Fibroblast of villous mesenchyme (primary cell): ENCODE results near the gene VAV1. TPM values are rescaled to one million over a fixed set of nuclear protein-coding genes. Genes with fewer than 3 reads are reported as not detected.
"Not testable (repeated sequence)": the region's sequence is repeated elsewhere in the genome, so short reads cannot be mapped to it uniquely, and the experiment has no call there.

Experiments used
- DNase-seq: peaks from one replicate; pipeline ENCODE4 v3.0.0-alpha.2; 2010; ENCODE audit warnings: low read depth
- H3K4me3 ChIP-seq: 2 replicates; pipeline ENCODE4 v1.5.1; 2011; ENCODE audit warnings: low read depth, mild to moderate bottlenecking, low read length
- CTCF ChIP-seq: IDR thresholded peaks from 2 replicates; pipeline ENCODE4 v1.5.1; 2012; ENCODE audit warnings: low read depth, mild to moderate bottlenecking, low read length; ENCODE audit not compliant: insufficient read depth
- total RNA-seq: library from RNA; depleted of rRNA; stranded (reverse); fragments of >200 nt; gene quantifications from 2 replicates; pipeline ENCODE4 v1.2.3, GENCODE V29; 2012

VAV1 gene
- total RNA-seq, 1 donor: not detected

DNA sequence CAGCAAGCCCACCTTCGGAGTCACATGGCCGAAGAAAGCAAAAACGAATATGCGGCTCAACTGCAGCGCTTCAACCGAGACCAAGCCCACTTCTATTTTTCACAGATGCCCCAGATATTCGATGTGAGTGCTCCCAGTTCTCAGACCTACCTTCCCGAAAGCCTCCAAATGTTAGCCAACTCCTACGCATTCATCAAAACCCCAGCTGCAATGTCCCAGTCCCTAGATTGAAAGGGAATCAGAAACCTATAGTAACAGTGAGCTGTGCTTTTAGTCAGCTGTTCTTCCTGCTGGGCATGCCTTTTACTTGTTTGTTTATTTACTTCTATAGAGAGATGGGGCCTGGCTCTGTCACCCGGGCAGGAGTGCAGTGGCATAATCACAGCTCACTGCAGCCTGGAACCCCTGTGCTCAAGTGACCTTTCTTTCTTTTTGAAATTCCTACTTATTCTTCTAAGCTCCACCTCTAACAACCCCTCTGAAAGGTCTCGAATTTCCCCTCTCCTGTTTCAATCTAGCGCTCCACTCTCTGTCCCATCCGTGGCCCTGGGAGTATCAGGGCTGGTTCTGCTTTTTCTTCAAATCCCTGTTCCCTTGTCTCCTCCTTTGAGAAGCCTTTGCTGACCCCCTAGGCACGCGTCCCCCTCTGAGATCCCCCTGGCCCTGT is 28.7 kb upstream of the VAV1 start:
- TF ChIP-seq CTCF: no peak
- DNase-seq: peak; percentile 34
- H3K4me3 ChIP-seq: peak overlapping the region; percentile 27

DNA sequence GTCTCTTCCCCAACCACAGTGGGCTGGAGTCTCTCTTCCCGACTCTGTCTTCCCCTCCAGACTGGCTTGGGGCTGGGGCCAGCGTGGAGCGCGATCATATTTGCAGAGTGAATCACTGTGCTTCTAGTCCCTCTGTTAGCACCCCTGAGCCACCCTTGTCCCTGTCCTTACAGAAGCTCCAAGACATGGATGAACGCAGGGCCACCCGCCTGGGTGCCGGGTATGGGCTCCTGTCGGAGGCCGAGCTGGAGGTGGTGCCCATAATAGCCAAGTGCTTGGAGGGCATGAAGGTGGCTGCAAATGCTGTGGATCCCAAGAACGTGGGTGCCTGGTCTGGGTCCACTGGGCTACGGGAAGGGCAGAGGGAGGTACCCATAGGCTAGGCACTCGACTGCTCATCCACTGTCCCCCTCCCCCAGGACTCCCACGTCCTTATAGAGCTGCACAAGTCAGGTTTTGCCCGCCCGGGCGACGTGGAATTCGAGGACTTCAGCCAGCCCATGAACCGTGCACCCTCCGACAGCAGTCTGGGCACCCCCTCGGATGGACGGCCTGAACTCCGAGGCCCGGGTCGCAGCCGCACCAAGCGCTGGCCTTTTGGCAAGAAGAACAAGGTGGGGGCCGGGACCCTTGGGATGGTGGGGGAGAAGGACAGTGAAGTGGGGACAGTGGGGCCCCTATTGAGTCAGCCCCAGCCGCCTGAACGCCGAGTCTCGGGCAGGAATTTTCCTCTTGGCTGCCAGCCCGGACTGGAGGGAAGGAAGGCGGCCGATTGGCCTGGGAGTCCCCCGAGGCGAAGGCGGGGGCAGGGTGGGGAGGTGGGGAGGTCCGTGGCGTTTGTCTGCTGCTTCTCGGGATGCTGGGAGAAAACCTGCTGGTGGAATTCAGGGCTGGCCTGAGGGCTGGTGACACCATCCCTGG is 27.9 kb upstream of the VAV1 start:
- H3K4me3 ChIP-seq: peak overlapping the region; percentile 27

DNA sequence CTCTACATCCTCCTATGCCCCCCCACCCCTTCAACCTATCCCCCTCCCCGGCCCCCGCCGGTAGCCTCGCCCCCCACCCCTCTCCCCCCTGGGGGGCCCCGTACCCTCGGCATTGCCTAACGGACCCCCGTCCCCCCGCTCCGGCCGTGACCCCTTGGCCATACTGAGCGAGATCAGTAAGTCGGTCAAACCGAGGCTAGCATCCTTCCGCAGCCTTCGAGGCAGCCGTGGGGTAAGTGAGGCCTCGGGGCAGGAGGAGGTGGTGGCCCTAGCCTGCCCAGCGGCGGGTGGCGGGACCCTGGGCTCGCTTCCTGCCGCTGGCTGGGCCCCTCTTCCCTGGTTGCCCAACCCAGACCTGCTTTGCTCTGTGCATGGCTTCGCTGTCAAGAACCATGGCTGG is 26.5 kb upstream of the VAV1 start:
- H3K4me3 ChIP-seq: no peak overlapping the region
- TF ChIP-seq CTCF: no peak
- no peak for DNase-seq

More for the DNA sequence above, 27.9 kb upstream of the VAV1 start:
- DNase-seq: peak; percentile 92
- no peak for TF ChIP-seq CTCF

- DNase-seq, H3K4me3 ChIP-seq: not testable (repeated sequence)
These were observed 24.0 kb upstream of the VAV1 start for GRCh38 chr19:6748543-6748942.

DNA sequence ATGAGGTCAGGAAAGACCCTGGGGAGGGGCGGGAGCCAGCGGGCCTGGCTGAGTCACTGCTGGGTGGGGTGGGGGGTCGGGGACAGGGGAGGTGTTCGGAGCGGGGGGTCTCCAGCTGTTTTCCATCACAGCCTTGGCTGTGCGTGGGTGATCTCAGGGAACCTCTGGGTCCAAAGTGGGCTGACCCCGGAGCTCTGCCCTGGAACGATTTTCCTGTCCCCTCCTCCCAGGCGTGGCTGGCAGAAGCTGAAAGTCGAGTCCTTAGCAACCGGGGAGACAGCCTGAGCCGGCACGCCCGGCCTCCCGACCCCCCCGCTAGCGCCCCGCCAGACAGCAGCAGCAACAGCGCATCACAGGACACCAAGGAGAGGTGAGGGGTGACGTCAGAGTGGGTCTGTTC is 22.4 kb upstream of the VAV1 start:
- no peak for TF ChIP-seq CTCF
- DNase-seq: no peak

DNA sequence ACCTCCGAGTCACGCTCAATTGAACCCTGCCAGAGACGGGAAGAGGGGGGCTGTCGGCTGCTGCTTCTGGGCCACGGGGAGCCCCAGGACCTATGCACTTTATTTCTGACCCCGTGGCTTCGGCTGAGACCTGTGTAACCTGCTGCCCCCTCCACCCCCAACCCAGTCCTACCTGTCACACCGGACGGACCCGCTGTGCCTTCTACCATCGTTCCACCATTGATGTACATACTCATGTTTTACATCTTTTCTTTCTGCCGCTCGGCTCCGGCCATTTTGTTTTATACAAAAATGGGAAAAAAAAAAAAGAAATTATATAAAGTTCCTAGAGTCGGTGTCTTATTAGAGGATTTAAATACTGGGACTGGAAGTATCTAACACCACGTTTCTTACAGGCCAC is 21.3 kb upstream of the VAV1 start:
- no peak for TF ChIP-seq CTCF
- no peak overlapping the region for H3K4me3 ChIP-seq
- no peak for DNase-seq

More for the DNA sequence above, 22.4 kb upstream of the VAV1 start:
- H3K4me3 ChIP-seq: no peak overlapping the region
